Left renal pelvis (tissue), 4 donors: ENCODE data around the gene MORC3. TPM values are rescaled to one million over a fixed set of nuclear protein-coding genes. Genes with fewer than 3 reads are reported as not detected.
"Not testable (repeated sequence)": the region's sequence is repeated elsewhere in the genome, so short reads cannot be mapped to it uniquely, and the experiment has no call there.

ENCODE experiments used
- DNase-seq, 4 donors: peaks; one replicate each; pipeline ENCODE4 v3.0.0-alpha.2; 2013; ENCODE audit warnings: low read depth in 4 of 4, low spot score in 3 of 4
- polyA plus RNA-seq, 4 donors: library from polyadenylated mRNA; unstranded; fragments of 120-200 nt; gene quantifications; one replicate each; pipeline ENCODE4 v1.2.1, GENCODE V29; 2013; ENCODE audit not compliant: insufficient read length in 4 of 4

MORC3 gene
- polyA plus RNA-seq, 4 donors: 38.0 to 41.2 (median 38.9) TPM

- DNase-seq: no peak
Observed at GRCh38 chr21:36384885-36385232, 64.9 kb downstream of the MORC3 start.

GRCh38 chr21:36385233-36386030 lies 65.4 kb downstream of the MORC3 start, which contains the start of gene CHAF1B:
CHAF1B (plus strand) TSS chr21:36385392; CDS start chr21:36386137, 745 bp downstream.
- DNase-seq: peak; percentile 46 to 75 (median 64)

- DNase-seq: no peak
Observed at GRCh38 chr21:36386031-36386642, 66.1 kb downstream of the MORC3 start.

GRCh38 chr21:36388096-36388495 lies 68.1 kb downstream of the MORC3 start:
- no peak for DNase-seq

- DNase-seq: no peak
Observed at GRCh38 chr21:36388835-36389234, 68.8 kb downstream of the MORC3 start.

- not testable (repeated sequence) for DNase-seq
Observed at GRCh38 chr21:36391649-36392048, 71.7 kb downstream of the MORC3 start.

- no peak for DNase-seq
Observed at GRCh38 chr21:36395353-36396111, 75.5 kb downstream of the MORC3 start.

- DNase-seq: no peak
Observed at GRCh38 chr21:36396325-36396724, 76.3 kb downstream of the MORC3 start.

- no peak for DNase-seq
Observed at GRCh38 chr21:36396971-36397370, 77.0 kb downstream of the MORC3 start.

GRCh38 chr21:36397606-36398005 lies 77.6 kb downstream of the MORC3 start:
- DNase-seq: no peak

- not testable (repeated sequence) for DNase-seq
Observed at GRCh38 chr21:36399736-36400135, 79.7 kb downstream of the MORC3 start.

- DNase-seq: no peak
Observed at GRCh38 chr21:36400719-36401118, 80.7 kb downstream of the MORC3 start.

- DNase-seq: no peak
Observed at GRCh38 chr21:36402339-36402738, 82.3 kb downstream of the MORC3 start.

- DNase-seq: no peak
Observed at GRCh38 chr21:36403713-36404112, 83.7 kb downstream of the MORC3 start.

GRCh38 chr21:36408568-36408967 lies 88.6 kb downstream of the MORC3 start:
- DNase-seq: no peak

GRCh38 chr21:36411301-36411700 lies 91.3 kb downstream of the MORC3 start:
- no peak for DNase-seq

- no peak for DNase-seq
Observed at GRCh38 chr21:36412916-36413315, 92.9 kb downstream of the MORC3 start.

GRCh38 chr21:36415375-36415774 lies 95.4 kb downstream of the MORC3 start:
- no peak for DNase-seq

GRCh38 chr21:36419241-36419640 lies 99.2 kb downstream of the MORC3 start:
- DNase-seq: no peak

GRCh38 chr21:36419996-36420395 lies 100.0 kb downstream of the MORC3 start:
- DNase-seq: peak; percentile 71 to 80 (median 75)

- DNase-seq: no peak
Observed at GRCh38 chr21:36420571-36421339, 100.8 kb downstream of the MORC3 start.
